NOMO-1 treated with DMSO at 0.1 percent for 48 hours (cell line): Measurements from ENCODE around the gene BRK1.
"Not testable (repeated sequence)": the region's sequence is repeated elsewhere in the genome, so short reads cannot be mapped to it uniquely, and the experiment has no call there.

Source experiments
- DNase-seq: peaks from one replicate; lab custom pipeline; 2025; ENCODE audit not compliant: unreplicated experiment; lab: John Stamatoyannopoulos, UW

The BRK1 gene

DNA sequence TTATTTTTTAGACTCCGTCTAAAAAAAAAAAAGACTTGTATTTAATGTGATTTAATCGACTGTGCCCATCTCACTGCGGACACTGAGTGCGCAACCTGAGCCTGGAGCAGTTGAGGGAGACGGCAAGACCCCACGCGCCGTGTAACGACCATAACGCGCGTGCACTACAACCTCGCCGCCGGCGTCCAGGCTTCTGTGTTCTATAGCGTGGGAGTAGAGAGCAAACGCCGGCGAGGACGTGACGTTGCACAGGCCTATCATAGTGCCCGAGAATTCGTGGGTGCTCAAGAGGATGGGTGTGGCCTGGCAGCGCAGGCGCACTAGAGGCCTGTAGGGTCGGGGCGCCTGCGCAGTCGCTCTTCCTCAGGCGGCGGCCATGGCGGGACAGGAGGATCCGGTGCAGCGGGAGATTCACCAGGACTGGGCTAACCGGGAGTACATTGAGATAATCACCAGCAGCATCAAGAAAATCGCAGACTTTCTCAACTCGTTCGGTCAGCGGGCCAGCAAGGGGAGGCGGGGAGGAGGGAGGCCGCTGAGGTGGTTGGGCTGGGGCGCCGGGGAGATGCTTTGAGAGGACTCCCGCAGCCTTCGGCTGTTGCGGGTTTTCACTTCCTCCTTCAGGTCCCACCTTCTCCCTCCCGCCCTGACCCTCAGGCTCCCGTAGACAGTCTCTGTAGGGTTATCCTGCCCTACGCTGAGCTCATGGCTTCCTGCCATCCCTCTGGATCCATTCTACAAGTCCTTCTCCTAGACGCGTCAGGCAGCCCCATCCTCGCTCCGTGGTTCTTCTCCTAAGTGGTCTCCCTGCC, at the start of gene BRK1:
TSS of gene BRK1 (plus strand) at position 350 of the 812 bp plus-strand sequence. CDS start at position 377, 27 bp downstream.
- DNase-seq, result peak; percentile 97

DNA sequence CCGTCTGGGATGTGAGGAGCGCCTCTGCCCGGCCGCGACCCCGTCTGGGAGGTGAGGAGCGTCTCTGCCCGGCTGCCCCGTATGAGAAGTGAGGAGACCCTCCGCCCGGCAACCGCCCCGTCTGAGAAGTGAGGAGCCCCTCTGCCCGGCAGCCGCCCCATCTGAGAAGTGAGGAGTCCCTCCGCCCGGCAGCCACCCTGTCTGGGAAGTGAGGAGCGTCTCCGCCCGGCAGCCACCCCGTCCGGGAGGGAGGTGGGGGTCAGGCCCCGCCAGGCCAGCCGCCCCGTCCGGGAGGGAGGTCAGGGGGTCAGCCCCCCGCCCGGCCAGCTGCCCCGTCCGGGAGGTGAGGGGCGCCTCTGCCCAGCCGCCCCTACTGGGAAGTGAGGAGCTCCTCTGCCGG, 45.4 kb upstream of the BRK1 start:
- not testable (repeated sequence) for DNase-seq

DNA sequence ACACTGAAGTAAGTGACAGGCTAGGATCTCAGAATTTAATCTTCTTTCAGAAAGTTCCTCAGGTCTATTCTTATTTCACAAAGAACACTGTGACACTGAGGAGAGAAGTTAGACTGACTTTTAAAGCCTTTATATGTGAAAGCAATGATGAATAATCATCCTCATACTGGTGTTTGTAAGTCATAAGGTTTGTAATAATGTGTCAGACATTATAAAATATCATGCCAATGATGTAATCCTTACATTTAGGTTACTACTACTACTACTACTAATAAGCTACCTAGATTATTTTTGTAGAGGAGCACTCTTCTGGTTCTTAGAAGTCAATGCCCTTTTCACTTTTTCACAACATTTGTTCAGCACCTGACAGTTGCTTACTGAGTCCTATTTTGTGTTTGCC, 40.8 kb upstream of the BRK1 start:
- DNase-seq, result no peak

DNA sequence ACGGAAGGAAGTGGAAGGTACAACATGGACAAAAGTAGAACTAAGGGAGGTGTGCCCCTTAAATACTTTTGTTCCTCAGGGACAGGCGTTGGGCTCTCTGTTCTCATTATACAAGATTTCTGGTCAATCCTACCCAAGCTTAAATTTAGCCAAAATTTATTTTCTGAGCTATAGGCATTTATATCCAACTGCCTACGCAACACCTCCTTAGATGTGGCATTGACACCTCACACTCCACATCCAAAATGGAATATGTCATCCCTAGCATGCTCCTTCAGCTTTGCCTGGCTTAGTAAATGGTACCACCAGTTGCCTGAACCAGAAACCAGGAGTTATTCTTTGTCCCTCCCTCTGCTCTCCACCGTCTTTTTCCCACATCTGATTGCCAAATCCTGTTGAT, 33.6 kb upstream of the BRK1 start:
- no peak for DNase-seq

DNA sequence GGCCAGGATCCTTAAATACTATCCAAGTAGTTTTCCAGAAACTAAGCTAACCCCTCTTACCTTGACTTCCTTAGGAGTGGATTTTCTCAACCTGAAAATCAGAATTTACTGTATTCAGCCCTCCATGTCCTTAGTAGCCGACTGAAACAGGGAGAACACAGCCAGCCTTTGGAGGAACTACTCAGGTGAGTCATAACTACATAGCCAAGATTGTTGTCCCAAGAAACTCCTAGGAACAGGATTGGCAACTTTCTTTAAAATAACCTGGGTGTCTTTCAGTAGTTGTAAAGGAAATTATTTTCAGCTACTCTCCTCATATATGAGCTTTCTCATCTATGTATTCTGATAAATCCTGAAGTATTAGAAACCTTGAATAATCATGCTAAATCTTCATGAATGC, 29.7 kb upstream of the BRK1 start:
- DNase-seq, result no peak

DNA sequence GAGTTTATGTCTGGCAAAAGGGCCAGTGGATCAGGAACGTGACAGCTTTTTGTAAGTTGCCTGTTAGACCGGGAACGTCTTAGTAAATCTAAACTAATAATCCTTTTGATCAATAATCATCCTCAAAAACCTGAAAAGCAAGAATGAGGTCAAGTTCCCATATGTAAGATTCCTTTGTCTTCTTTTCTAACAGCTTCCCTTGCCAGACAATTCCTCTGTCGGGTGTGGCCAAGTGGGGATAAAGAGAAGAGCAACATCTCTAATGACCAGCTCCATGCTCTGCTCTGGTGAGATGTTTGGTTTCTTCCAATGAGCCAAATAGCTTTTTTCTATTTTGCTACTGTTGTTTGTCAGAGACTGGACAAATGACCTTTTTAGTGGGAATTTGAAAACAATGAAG, 27.2 kb upstream of the BRK1 start:
- no peak for DNase-seq

DNA sequence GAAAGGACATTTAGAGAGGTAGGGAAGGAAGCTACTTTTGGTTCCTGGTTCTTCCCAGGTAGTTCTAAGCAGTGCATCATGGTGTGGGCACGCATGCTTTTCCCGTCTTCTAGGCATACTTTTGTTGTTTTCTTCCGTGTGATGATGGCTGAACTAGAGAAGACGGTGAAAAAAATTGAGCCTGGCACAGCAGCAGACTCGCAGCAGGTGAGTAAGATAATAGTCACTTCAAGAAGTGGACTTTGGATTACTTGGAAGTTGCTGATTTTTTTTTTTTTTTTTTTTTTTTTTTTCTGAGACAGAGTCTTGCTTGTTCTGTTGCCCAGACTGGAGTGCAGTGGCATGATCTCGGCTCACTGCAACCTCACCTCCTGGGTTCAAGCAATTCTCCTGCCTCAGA, 25.3 kb upstream of the BRK1 start:
- DNase-seq, result no peak

DNA sequence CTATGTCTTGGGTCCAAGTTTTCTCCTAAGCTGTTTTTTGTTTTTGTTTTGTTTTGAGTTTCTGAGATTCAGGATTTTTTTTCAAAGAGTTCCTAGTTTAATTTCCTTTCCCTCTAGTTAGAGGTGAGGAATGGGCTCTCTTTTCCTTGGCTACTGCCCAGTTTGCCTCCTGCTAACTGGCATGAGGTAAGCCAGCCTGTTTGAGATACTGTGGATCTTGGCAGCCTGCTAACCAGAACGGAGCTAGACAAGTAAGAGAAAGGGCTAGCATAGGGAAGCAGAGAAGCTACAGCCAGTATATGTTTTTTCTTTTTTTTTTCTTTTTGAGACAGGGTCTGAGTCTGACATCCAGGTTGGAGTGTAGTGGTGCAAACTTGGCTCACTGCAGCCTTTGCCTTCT, 24.7 kb upstream of the BRK1 start:
- DNase-seq, result not testable (repeated sequence)

DNA sequence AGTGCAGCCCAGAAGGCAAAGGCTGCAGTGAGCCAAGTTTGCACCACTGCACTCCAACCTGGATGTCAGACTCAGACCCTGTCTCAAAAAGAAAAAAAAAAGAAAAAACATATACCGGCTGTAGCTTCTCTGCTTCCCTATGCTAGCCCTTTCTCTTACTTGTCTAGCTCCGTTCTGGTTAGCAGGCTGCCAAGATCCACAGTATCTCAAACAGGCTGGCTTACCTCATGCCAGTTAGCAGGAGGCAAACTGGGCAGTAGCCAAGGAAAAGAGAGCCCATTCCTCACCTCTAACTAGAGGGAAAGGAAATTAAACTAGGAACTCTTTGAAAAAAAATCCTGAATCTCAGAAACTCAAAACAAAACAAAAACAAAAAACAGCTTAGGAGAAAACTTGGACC, 24.1 kb upstream of the BRK1 start:
- not testable (repeated sequence) for DNase-seq

DNA sequence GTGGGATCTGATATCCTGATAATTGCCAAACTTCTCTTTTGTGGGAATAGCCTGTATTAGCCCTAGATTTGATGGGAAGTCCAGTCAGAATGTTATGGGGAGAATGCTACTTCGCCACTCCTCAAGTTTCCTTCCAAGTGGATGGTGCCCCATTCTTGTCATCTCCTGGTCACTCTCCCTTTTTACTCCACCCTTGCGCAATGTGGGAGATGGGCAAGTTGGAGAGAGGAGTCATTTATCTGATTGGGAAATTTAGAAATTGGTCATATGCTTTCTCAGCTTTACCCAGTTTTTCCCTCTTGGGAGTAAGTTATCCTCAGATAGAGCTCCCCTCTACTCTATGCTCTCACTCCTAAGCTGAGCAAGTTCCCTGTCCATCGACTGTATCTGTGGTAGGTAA, 21.8 kb upstream of the BRK1 start:
- DNase-seq, result no peak

DNA sequence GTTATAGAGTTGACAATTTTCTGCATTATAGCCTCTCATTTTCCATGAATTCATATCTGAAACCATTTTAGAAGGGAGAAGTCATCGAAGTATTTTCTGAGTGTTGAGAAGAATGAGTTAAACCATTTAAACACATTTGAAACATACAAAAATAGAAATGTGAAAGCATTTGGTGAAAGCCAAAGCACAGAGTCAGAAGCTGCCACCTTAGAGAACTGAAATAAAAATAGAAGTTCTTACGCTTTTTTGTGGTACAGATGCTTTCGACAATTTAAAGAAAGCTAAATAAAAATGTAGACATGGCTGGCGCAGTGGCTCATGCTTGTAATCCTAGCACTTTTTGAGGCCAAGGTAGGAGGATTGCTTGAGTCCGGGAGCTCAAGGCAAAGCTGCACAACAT, 16.4 kb upstream of the BRK1 start:
- DNase-seq, result no peak

DNA sequence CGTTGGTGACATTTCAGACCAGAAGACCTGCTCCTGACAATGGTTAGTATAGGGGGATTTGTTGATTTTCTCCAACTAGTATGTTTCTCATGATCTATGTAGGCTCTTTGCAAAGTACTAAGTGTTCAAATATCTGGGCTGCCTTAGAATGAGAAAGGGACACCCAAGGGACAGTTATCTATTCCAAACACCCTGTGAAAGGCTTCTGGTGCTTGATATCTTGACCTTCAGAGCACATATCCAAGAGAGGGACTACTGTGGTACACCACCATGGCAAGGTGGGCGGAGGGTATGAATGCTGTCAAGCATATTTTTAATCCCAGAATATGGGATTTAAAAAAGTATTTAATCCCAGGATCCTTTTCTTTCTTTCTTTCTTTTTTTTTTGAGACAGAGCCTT, 8.6 kb upstream of the BRK1 start:
- no peak for DNase-seq

DNA sequence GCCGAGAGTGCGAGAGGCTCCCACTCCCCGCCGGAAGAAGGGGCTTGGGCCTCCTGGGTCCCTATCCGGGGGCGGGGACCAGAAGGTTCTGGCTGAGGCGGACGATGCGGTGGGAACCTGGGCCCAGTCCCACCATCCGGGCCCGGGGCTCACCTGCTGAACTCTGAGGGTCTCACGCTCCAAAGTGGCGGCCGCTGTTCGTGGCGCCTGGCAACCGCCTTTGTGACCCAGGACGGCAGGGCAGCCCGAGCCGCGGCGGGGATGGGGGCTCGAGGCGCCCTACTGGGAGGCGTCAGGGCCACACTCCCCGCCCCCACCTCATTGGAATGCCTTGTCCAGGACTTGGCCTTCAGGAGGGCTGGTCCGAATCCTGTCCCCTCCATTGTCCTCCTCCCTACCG, 7.4 kb upstream of the BRK1 start, which contains the start of gene FANCD2OS:
TSS of gene FANCD2OS (minus strand) at position 165 of the 400 bp plus-strand sequence. CDS start 3,481 bp downstream, outside the sequence.
- DNase-seq, result no peak

DNA sequence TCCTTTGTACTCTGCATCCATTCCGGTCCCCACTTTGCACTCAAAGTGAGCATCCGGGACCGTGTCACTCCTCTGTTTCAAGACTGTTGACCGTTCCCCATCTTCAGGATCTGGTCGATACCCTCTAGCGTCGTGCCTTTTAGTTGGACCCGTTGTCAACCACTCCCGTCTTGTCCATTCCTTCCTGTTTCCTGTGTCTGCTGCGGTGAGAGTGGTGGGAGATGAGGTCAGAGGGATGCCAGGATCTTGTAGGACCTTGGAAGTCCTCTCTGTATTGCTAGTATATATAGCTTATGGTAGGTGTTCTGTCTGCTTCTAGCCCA, 624 bp downstream of the BRK1 start:
- peak; percentile 33 for DNase-seq

DNA sequence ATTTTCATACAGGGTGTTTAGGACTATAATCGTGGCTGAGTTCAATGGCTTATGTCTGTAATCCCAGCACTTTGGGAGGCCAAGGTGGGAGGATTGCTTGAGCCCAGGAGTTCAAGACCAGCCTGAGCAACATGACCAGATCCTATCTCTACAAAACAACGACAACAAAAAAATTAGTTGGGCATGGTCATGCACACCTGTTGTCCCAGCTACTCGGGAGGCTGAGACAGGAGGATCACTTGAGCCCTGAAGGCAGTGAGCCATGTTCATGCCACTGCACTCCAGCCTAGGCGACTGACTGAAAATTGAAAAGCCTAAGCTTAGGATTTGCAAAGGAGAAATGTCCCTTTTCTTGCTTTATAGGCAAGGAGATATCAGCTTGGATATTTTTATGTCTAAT, 1.5 kb downstream of the BRK1 start:
- no peak for DNase-seq

DNA sequence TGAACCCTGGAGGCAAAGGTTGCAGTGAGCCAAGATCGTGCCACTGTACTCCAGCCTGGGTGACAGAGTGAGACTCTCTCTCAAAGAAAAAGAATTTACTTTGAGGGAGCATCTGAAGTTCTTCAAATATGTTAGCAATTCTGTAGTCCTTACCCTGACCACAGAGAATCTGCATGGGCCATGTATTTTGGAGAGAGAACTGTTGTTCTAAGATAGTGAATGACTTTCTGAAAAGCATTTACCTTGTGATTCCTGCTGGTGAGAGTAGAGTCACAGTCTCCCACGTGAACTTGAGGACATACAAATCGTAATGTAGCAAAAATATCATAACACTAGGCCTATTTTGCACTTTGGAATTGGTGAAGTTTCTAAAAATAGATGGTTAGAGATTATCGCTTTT, 3.9 kb downstream of the BRK1 start:
- no peak for DNase-seq

DNA sequence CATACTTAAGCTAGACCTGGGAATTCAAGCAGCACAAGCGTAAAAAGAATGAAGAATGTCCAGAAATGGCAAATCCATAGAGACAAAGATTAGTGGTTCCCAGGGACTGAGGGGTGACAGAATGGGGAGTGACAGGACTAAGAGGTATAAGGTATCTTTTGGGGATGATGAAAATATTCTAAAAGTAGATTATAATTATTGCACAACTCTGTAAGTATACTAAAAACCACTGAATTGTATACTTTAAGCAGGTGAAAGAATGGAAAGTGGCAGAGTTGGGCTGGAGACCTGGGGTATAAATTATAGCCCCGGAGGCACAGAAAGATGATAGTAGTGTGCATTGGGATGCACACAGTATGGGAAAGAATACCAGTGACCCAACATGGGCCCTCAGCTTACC, 5.6 kb downstream of the BRK1 start:
- no peak for DNase-seq

DNA sequence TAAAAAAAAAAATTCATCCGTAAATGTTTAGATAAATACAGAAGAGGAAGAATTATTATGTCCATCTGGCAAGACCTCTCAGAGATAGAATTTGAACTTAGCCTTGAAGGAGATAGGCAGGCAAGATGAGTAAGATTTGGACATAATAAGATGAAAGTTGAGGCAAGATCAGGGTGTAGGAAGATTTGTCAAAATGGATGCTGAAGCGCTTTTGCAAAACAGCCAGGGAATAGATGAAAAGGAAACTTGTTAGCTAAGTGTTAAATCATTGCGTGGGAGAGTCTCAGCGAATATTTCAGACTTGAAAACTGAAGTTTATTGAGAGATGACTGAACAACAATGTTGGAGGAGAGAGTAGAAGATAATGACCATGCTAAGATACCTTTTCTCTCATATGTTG, 7.2 kb downstream of the BRK1 start:
- DNase-seq, result no peak

DNA sequence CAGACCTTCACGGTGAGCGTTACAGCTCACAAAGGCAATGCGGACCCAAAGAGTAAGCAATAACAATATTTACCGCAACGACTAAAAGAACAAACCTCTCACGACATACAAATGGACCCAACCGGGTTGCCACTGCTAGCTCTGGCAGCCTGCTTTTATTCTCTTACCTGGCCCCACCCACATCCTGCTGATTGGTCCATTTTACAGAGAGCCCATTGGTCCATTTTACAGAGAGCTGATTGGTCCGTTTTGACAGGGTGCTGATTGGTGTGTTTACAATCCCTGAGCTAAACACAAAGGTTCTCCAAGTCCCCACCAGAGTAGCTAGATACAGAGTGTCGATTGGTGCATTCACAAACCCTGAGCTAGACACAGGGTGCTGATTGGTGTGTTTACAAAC, 20.4 kb downstream of the BRK1 start:
- not testable (repeated sequence) for DNase-seq

DNA sequence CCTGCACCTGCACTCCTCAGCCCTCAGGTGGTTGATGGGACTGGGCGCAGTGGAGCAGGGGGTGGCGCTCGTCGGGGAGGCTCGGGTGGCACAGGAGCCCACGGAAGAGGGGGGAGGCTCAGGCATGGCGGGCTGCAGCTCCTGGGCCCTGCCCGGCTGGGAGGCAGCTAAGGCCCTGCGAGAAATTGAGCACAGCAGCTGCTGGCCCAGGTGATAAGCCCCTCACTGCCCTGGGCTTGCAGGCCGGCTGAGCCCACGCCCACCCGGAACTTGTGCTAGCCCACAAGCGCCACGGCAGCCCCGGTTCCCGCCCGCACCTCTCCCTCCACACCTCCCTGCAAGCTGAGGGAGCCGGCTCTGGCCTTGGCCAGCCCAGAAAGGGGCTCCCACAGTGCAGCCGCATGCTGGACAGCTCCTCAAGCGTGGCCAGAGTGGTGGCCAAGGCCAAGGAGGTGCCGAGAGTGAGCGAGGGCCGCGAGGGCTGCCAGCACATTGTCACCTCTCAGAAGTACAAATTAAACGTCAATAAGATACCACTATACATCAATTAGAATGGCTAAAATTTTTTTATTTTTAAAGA, 21.0 kb downstream of the BRK1 start:
- no peak for DNase-seq

DNA sequence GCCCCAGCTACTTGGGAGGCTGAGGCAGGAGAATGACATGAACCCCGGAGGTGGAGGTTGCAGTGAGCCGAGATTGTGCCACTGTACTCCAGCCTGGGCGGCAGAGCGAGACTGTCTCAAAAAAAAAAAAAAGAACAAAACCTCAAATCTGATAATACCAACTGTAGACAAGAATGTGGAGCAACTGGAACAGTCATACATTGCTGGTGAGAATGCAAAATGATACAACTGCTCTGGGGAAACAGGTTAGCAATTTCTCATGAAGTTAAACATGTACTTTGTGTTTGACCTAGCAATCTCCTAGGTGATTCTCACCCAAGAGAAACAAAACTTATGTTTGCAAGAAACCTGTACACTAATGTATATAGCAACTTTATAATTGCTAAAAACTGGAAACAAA, 21.7 kb downstream of the BRK1 start:
- DNase-seq, result no peak

DNA sequence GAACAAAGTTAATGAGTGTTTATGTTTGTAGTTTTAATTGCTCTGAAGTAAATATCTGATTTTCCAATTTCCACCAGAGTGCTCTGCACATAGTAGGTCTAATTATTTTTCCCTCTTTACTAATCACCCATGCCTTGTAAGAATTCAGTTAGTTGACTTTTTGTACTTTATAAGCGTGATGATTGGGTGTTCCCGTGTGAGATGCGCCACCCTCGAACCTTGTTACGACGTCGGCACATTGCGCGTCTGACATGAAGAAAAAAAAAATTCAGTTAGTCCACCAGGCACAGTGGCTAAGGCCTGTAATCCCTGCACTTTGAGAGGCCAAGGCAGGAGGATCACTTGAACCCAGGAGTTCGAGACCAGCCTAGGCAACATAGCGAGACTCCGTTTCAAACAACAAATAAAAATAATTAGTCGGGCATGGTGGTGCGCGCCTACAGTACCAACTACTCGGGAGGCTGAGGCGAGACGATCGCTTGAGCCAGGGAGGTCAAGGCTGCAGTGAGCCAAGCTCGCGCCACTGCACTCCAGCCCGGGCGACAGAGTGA, 25.6 kb downstream of the BRK1 start:
- no peak for DNase-seq
